Skin epidermis (tissue), 12 donors: ENCODE data around the gene LILRA5.
"Not testable (repeated sequence)": the region's sequence is repeated elsewhere in the genome, so short reads cannot be mapped to it uniquely, and the experiment has no call there.

Experiments used
- H3K27ac ChIP-seq, 21 experiments: fragments of 200-600 bp; sonication (generic) in 11 of 21; one replicate each; pipeline ENCODE4 v1.5.0; 2020; ENCODE audit warnings: mild to moderate bottlenecking in 3 of 21, inconsistent platforms in 2 of 21, moderate library complexity in 2 of 21
- H3K4me3 ChIP-seq, 7 experiments: fragments of 200-600 bp; sonication (generic) in 2 of 7; one replicate each; pipeline ENCODE4 v1.5.0; 2020; ENCODE audit warnings: inconsistent platforms in 2 of 7, mild to moderate bottlenecking in 2 of 7, moderate library complexity in 1 of 7

Gene LILRA5

DNA sequence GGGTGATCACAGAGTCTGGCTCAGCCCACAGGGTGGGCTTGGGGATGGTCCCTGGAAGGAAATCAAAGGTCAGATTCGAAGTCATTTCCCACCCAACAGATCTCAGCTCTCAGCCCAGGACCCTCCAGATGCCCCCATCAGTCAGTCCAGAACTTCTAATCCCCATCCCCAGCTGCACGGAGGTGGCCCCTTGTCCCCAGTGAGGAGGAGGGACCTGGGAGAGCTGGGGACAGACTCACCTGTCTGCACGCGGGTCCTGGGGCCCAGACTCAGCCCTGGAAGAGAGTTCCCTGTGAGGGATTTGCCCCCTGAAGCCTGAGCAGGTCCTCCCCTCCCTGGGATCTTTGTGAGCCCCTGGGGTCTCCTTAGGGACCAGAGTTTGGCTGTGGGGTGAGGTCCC is 32.9 kb downstream of the LILRA5 start:
- peak overlapping the region in 10 of 21 experiments; percentile 1 to 82 (median 52) for H3K27ac ChIP-seq
- H3K4me3 ChIP-seq: peak overlapping the region in 2 of 7 experiments; percentile 6 to 16

DNA sequence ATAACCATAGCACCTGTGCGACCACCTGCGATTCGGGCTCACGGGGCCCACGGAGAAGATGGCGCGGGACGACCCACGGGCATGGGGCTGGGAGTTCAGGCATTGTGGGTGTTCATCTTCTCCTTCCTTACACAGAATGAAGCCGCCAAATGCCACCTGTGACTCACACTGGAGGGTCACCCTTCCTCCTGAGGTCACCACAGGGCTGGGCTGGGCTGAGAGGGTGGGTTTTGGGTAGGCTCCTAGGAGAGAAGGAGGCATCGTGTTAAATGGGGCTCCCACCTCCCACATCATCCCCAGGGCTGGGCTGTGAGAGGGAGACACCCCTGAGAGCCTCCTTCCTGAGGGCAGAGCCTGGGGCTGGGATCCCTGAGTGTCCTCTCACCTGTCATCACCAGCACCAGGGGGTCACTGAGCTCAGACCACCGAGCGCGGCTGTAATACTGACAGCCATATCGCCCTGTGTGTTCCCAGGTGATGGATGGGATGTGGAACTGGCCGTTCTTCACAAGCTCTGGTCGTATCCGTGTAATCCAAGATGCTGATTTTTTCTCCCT is 33.5 kb downstream of the LILRA5 start:
- Histone ChIP-seq H3K4me3 (peak overlapping the region in 1 of 7 experiments; percentile 16), H3K27ac (peak overlapping the region in 3 of 21 experiments; percentile 1 to 82 (median 53))

DNA sequence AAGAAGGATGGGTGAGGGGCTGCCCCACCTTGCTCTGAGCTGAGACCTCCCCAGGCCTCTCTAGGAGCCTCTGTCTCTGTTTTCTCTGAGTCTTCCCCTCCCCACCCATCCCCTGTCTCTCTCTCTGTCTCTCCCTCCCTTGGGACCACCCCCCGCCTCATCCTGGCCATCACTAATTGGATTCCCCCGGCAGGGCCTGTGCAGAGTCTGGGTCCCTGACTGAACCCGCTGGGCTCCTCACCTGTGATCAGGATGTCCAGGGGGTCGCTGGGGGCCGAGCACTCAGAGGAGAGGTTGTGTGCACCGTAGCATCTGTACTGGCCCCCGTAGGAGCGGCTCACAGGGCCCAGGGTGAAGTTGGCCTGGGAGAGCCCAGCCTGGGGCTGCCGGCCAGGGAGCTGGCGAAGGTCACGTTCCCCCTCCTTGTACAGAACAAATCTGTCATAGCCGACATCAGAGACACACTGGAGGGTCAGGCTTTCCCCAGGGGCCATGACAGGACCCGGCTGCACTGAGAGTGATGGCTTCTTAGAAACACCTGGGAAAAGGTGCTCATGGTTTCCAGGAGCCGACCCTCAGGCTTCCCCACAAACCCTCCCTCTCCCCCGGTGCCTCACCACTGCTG is 34.3 kb downstream of the LILRA5 start:
- H3K27ac ChIP-seq: not testable (repeated sequence)

DNA sequence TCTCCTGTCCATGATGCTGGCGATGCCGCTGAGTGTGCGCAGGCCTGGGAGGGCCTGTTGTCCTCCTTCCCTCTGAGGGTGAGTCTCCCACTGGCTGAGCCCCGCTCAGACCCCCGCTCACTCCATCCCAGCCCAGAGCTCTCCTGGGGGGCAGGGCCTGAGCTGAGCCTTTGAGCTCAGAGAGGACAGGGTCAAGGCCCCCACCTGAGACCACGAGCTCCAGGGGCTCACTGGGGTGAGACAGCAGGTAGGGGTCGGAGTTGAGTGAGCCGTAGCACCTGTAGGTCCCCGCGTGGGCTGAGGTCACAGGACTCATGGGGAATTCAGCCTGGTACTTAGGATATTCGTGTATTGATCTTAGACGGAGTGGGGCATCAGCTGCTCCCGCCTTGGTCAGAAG is 34.9 kb downstream of the LILRA5 start:
- not testable (repeated sequence) for H3K27ac ChIP-seq, H3K4me3 ChIP-seq

More for the DNA sequence above, 34.3 kb downstream of the LILRA5 start:
- not testable (repeated sequence) for H3K4me3 ChIP-seq

DNA sequence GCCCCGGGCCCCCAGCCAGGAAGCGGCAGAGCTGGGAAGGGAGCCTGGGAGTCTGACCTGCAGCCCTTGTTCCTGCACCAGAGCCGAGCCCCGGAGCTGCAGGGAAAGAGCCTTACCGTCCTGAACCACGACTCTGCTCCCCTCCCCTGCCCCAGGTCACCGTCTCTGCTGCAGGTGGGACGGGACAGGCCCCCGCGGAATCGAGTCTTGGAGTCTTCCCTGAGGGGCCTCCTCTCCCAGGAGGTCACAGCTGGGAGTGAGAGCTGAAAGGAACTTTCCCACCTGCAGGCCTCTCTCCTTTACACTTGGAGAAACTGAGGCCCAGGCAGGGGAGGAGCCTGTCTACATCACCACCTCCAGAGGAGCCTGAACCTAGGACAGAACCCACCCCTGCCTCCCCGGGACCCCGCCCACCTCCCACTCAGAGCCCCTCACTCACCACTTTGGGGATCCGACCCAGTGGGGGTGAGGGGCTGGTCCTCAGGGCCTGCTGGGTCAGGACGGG is 35.8 kb downstream of the LILRA5 start:
- not testable (repeated sequence) for H3K27ac ChIP-seq, H3K4me3 ChIP-seq

DNA sequence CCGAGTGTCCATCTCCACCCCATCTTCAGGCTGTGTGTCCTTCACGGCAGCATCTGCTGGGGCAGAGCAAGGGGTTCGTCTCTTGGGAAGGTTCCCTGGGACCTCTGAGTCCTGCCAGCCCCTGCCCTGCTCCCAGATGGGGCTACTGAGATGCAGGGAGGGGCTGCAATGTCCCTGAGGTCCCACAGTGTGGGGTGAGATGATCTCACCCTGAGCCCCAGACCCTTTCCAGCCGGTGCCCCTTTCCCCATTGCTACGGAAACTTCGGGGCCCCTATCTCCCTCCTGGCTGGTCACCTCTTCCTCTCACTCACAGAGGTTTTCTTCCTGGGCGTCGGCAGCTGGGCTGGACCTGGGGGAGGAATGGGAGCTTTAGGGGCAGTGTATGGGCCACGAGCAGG is 37.0 kb downstream of the LILRA5 start:
- Histone ChIP-seq H3K27ac (no peak overlapping the region), H3K4me3 (no peak overlapping the region)

DNA sequence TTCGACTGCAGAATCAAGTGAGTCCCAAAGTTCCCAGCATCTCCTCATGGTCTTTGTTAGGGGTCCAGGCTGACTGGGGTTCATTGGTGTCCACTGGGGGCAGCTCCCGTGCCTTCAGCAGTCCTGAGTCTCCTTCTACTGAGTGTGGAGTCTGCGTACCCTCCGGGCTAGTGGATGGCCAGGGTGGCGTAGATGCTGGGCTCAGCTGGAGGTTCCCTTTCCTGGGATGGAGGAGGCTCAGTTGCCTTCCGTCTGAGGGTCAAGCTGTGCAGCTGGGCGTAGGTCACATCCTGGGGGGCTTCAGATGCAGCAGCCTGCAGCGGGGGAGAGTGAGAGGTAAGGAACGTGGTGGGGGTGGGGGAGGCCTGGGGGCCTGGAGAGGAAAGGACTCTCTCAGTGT is 38.5 kb downstream of the LILRA5 start:
- not testable (repeated sequence) for H3K27ac ChIP-seq, H3K4me3 ChIP-seq

DNA sequence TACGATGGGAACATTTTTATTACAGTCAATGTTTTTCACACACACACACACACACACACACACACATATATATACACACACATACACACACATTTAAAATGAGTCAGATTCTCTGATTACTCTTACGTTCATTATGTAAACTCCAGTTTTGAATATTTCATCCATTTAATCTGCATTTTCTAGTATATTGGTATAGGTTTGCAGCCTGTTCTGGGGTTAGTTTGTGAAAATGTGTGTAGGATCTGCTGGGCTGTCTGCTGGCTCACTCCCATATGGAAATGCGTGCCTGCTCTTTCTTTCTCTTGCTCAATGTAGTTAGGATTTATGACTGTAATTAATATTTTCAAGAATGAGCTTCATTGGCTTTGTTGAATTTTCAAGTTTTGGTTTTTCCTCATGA is 39.1 kb downstream of the LILRA5 start:
- Histone ChIP-seq H3K27ac (no peak overlapping the region), H3K4me3 (no peak overlapping the region)

DNA sequence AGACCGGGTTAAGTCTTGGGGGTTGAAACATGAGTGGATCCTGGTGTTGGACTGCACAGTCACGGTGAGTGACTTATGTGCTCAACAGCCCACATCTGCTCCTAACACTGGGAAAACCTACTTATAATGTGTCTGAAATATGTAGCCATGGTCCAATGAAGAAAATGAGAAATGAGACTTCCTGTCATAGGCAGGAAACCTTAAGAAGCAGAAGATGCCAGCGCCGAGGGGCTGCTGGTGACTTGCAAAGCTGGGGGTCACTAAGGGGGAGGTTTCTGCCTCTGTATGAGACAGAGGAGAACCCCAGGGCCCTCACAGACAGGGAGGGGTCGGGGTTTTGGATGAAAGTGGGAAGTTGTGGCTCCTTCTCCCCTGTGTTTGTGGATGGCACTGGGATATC is 40.8 kb downstream of the LILRA5 start:
- H3K4me3 ChIP-seq: not testable (repeated sequence)
- H3K27ac ChIP-seq: peak overlapping the region in 1 of 21 experiments; percentile 10

DNA sequence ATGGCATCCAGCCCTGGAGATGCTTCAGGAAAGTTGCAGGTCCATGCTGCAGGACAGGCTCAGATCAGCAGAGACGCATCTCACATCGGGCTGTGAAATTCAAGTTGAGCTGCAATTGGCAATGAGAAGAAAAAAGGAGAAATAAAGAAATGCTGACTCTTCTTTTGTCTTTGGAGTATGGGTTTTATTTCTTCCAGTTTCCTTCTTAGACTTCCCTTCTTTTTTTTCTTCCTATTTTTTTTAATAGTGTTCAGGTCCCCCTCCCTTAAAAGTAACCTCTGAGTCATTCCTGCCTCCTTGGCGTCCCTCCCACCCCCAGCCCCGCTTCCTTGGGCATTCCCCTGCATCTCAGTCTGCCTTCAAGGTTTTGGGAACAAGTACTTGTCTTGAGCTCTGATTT is 41.4 kb downstream of the LILRA5 start:
- H3K27ac ChIP-seq: peak overlapping the region in 1 of 21 experiments; percentile 10
- H3K4me3 ChIP-seq: not testable (repeated sequence)

DNA sequence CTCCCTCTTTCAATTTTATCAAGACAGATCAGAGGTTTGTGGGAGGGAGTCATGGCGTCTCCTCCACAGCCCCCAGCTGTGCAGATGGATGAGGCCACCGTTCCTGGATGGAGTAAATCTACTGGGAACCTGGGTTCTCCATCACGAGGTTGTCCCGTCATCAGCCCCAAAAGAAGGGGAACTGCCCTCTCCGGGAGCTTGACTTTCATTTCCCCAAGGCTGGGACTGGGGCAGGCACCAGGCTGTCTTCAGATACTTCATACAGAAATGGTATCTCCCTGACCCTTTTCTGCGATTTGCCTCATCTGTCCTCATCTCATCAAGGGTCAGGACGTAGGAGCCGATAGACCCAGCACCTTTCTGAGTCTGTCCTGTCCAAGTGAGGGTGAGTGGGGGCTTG is 41.9 kb downstream of the LILRA5 start:
- Histone ChIP-seq H3K4me3 (no peak overlapping the region), H3K27ac (no peak overlapping the region)

DNA sequence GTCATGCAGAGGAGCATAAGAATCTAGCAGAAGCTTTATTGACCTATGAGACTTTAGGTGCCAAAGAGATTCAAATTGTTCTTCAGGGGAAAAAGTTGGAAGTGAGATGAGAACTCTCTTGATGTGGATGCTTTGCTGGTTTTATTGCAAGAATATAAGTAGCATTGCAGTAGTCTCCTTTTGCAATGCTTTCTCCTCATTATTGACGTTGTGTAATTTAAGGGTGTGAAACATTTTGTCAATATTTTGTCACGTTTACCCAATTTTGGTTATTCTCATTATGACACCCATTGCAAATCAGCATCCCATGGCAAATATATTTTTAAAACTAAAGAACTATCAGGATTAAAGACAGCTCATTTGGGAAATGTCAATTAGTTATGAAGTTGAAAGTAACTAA is 44.0 kb downstream of the LILRA5 start:
- Histone ChIP-seq H3K4me3 (no peak overlapping the region), H3K27ac (no peak overlapping the region)

DNA sequence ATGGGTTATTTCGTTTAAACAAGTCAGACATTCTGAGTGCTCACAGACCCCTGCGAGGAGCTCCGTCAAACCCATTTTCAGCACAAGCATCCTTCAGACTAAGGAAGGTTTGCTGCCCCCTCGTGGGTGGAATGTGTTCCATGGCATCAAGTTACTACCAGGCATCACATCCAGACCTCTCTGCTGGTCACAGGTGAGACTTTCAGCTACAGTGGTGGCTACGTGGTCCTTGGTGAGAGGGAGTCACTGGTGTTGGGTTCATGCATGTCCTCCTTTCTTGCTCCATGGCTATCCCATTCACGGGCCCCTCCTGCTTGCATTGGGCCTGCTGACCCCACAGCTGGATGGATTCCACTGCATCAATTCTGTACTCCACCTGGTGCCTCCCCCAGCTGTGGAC is 46.8 kb downstream of the LILRA5 start:
- H3K4me3 ChIP-seq: no peak overlapping the region
- no peak overlapping the region for H3K27ac ChIP-seq

DNA sequence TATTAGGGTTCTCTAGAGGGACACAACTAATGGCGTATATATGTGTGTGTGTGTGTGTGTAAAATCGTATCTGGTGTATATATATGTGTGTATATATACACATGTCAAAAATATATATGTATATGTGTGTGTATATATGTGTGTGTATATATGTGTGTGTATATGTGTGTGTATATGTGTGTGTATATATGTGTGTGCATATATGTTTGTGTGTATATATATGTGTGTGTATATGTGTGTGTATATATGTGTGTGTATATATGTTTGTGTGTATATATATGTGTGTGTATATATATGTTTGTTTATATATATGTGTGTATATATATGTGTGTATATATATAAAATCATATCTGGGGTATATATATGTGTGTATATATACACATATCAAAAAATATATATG is 50.5 kb downstream of the LILRA5 start:
- Histone ChIP-seq H3K4me3 (no peak overlapping the region), H3K27ac (no peak overlapping the region)

DNA sequence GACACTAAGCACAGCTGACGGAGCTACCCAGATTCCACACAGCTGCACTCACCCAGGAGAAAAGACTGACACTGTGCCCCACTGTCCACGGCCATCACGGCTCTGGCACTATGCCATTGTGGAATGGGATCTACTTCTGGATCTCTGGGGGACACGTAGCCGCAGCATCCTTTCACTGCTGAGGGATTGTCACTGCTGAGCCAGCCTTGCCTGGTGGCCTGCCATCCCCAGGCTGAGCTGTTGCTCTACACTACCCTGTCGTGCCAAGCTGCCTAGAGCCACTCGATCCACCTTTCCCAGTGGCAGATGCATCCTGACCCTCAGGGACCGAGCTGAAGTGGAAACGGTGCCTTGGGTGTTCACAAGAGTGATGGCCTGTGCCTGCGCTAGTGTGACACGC is 50.9 kb downstream of the LILRA5 start:
- Histone ChIP-seq H3K4me3 (no peak overlapping the region), H3K27ac (no peak overlapping the region)

DNA sequence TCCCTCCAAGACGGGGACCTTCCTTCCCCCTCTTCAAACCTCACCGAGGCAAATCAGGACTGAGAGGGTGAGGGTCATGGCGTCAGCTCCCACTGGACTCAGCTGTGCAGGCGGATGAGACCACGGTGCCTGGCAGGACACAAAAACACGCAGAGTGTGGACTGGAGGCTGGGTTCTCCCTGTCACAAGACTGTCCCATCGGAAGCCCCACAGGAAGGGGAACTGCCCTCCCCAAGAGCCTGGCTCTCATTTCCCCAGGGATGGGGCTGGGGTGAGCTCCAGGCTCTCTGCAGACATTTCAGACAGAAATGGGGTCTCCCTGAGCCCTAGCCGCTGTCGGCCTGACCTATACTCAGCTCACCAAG is 55.9 kb downstream of the LILRA5 start, which contains the start of gene LILRB5:
TSS of gene LILRB5 (minus strand) at position 158 of the 365 bp plus-strand sequence. CDS start at position 78, 80 bp downstream.
- peak within 1 kb of the TSS in 2 of 21 experiments; percentile 40 to 58 for H3K27ac ChIP-seq
- no peak within 1 kb of the TSS for H3K4me3 ChIP-seq
